Measurements from ENCODE around the gene RUSC1. TPM values are rescaled to one million over a fixed set of nuclear protein-coding genes. Genes with fewer than 3 reads are reported as not detected.

The RUSC1 gene
- total and polyA plus RNA-seq, 2 of the 8 experiments (the other 6 are each of a cell fraction or from before 2014, with no cell fraction given): 54.6 to 90.4 TPM

GRCh38 chr1:155278689-155279160 is 42.0 kb upstream of the RUSC1 start:
- no peak for DNase-seq (ENCODE audit: low read depth in 1 of 2, low spot score in 2 of 2)
- H3K27me3 ChIP-seq (replicated peaks in 1 of 4; ENCODE audit: control insufficient read depth in 3 of 4, extremely low read depth in 1 of 4, insufficient read depth in 3 of 4, low read length in 3 of 4): peaks cover 0 to 3% (median 0%) of the 10 kb centered on the region in 4 experiments; a peak in 2 of 7 replicates
- H3K23me2 ChIP-seq (ENCODE audit: low read depth, low read length): peaks cover 10% of the 10 kb centered on the region; the same call in 1 of the 2 replicates
- H4K20me1 ChIP-seq (replicated peaks in 1 of 2; ENCODE audit: control insufficient read depth in 1 of 2, insufficient read depth in 2 of 2, low read length in 2 of 2): no peaks in the 10 kb centered on the region
- no peak overlapping the region for H4K8ac ChIP-seq (ENCODE audit: extremely low read depth, insufficient read depth, low read length)
- no peak overlapping the region for H2BK120ac ChIP-seq (replicated peaks; ENCODE audit: low read depth, low read length)
- CTCF ChIA-PET (ENCODE audit: partially characterized antibody): interaction anchor here (0.7 to 8.4 kb wide), 16 partner anchors 9 to 76 kb away, joined by 3 to 79 read pairs (median 6); partner anchors contain the start of genes FDPS, PKLR, RUSC1 and SCAMP3
- H2AK5ac ChIP-seq (ENCODE audit: low read depth, low read length): no peak overlapping the region
- H2BK5ac ChIP-seq (ENCODE audit: low read depth, low read length): no peak overlapping the region
- peaks cover 9 to 12% (median 11%) of the 10 kb centered on the region in 4 experiments for H3K4me1 ChIP-seq (replicated peaks in 1 of 4; ENCODE audit: control insufficient read depth in 3 of 4, insufficient read depth in 4 of 4, low read length in 3 of 4)
- H4K5ac ChIP-seq (ENCODE audit: insufficient read length, low read depth, low read length): no peak overlapping the region
- no peak overlapping the region for H4K91ac ChIP-seq (replicated peaks; ENCODE audit: insufficient read length, low read length)
- no peak overlapping the region for H3K14ac ChIP-seq (ENCODE audit: insufficient read length)
- no peak overlapping the region for H3K56ac ChIP-seq (replicated peaks; ENCODE audit: insufficient read length, low read depth, low read length)
- no peak overlapping the region for H3K9ac ChIP-seq (replicated peaks in 1 of 4; ENCODE audit: extremely low read depth in 1 of 4, low read depth in 3 of 4, low read length in 3 of 4)
- H3K4ac ChIP-seq (replicated peaks; ENCODE audit: insufficient read length, low read depth, low read length): no peak overlapping the region
- no peak overlapping the region for H2BK15ac ChIP-seq (ENCODE audit: low read length)
- H2BK12ac ChIP-seq (ENCODE audit: low read depth, low read length): no peak overlapping the region
- H3K18ac ChIP-seq (ENCODE audit: extremely low read depth, low read length): no peak overlapping the region
- 0 out of 2 replicates have a peak overlapping the region, but pooled peaks have one; percentile 24 for H2BK20ac ChIP-seq (ENCODE audit: low read length)
- no peak overlapping the region for H2AFZ ChIP-seq (ENCODE audit: low read length)
- no peaks in the 10 kb centered on the region for H3K9me3 ChIP-seq (ENCODE audit: insufficient read depth in 2 of 2, low read depth in 1 of 2, low read length in 1 of 2)
- WGBS, 2 experiments (ENCODE audit: extremely low coverage in 1 of 2, insufficient coverage in 1 of 2, insufficient read length in 1 of 2, insufficient replicate concordance in 2 of 2, low coverage in 1 of 2, low lambda C conversion rate in 2 of 2, missing lambda C conversion rate in 1 of 2): 69% methylated on average over 10 of the region's 10 CpGs; no CpG with 5 or more reads in 1 of the 2 experiments
- peak overlapping the region in 1 of 4 experiments; percentile 27; a peak in 2 of 8 replicates for H3K4me3 ChIP-seq (ENCODE audit: extremely low read depth in 1 of 4, insufficient read depth in 2 of 4, low read depth in 3 of 4, low read length in 4 of 4)
- H3K23ac ChIP-seq (ENCODE audit: insufficient read length): no peak overlapping the region
- H3K27ac ChIP-seq (ENCODE audit: low read depth, low read length): no peak overlapping the region
- H3K79me1 ChIP-seq (ENCODE audit: low read depth, low read length): no peaks in the 10 kb centered on the region; the same call in 1 of the 2 replicates
- H3K4me2 ChIP-seq (ENCODE audit: insufficient read depth in 1 of 2, low read depth in 2 of 2, low read length in 2 of 2): peak overlapping the region; percentile 61 to 85
- no peak for FAIRE-seq
- POLR2A ChIA-PET (ENCODE audit: partially characterized antibody): interaction anchor here (0.7 to 2.4 kb wide), 20 partner anchors 9 to 1001 kb away, joined by 3 to 7 read pairs (median 4); partner anchors contain the start of genes FDPS, RUSC1 and SCAMP3
- no peaks in the 10 kb centered on the region for H3K79me2 ChIP-seq (ENCODE audit: control insufficient read depth in 1 of 2, insufficient read depth in 2 of 2, low read length in 2 of 2)
- H3K36me3 ChIP-seq (ENCODE audit: control insufficient read depth in 2 of 4, insufficient read depth in 4 of 4, low read length in 3 of 4): no peaks in the 10 kb centered on the region; a peak in 1 of 8 replicates
- TF ChIP-seq NRF1 (IDR thresholded peaks at IDR 0.05; ENCODE audit: low read depth, low read length) (no peak), POU5F1 (IDR thresholded peaks at IDR 0.05; ENCODE audit: low read depth, low read length) (no peak), RNF2 (IDR thresholded peaks at IDR 0.05; ENCODE audit: borderline replicate concordance, low read depth, low read length, missing control alignments, poor library complexity, severe bottlenecking) (no peak), RXRA (IDR thresholded peaks at IDR 0.05; ENCODE audit: insufficient read depth, low read depth, low read length) (no peak), USF2 (IDR thresholded peaks at IDR 0.05; ENCODE audit: low read length) (no peak), EP300 (IDR thresholded peaks at IDR 0.05; ENCODE audit: borderline replicate concordance in 1 of 2, low read depth in 2 of 2, low read length in 2 of 2) (no peak), FOSL1 (IDR thresholded peaks at IDR 0.05; ENCODE audit: insufficient read depth, low read depth, low read length) (no peak), KDM4A (IDR thresholded peaks at IDR 0.05; ENCODE audit: low read depth, low read length, severe bottlenecking) (no peak), CTBP2 (IDR thresholded peaks at IDR 0.05; ENCODE audit: borderline replicate concordance, insufficient read depth, insufficient read length, low read length) (no peak), ASH2L (IDR thresholded peaks at IDR 0.05; ENCODE audit: low read length) (no peak)
